IMR-90 (cell line): ENCODE results near the gene SEMA6D. TPM values are rescaled to one million over a fixed set of nuclear protein-coding genes. Genes with fewer than 3 reads are reported as not detected.

Source experiments
- ATAC-seq: fragments of 200-7000 bp; cut with Tn5 transposase; 2 replicates; pipeline ENCODE4 v1.9.1; 2020; ENCODE audit warnings: low read depth, mild to moderate bottlenecking, moderate library complexity
- BruUV-seq: library from RNA; stranded (reverse); fragments of 400-500 nt; replicated peaks from 2 replicates; lab custom pipeline; 2021; lab: Mats Ljungman, UMichigan
- CTCF ChIA-PET: fragments of 300-600 bp; formaldehyde crosslinking; extraction: SDS; loops from one replicate; lab custom pipeline; 2021; ENCODE audit warnings: antibody characterized with exemption; lab: Yijun Ruan, JAX
- POLR2A ChIA-PET: fragments of 300-600 bp; sonication (Branson Sonifier 250); formaldehyde crosslinking; loops from one replicate; lab custom pipeline; 2022; ENCODE audit warnings: antibody characterized with exemption; ENCODE audit not compliant: unreplicated experiment; lab: Charles Lee
- DNase-seq: peaks from one replicate; pipeline ENCODE4 v3.0.0; 2013
- H2AFZ ChIP-seq: replicated peaks from 2 replicates; pipeline ENCODE3; 2013; ENCODE audit warnings: low read length, mild to moderate bottlenecking; ENCODE audit not compliant: poor library complexity
- H2AK5ac ChIP-seq: 2 replicates; pipeline ENCODE4 v1.6.1; 2013; ENCODE audit warnings: low read depth, low read length, inconsistent platforms
- H2AK9ac ChIP-seq: replicated peaks from 2 replicates; pipeline ENCODE3; 2013; ENCODE audit warnings: mild to moderate bottlenecking, low read depth, low read length, moderate library complexity; ENCODE audit not compliant: poor library complexity
- H2BK120ac ChIP-seq: 2 replicates; pipeline ENCODE4 v1.6.1; 2013; ENCODE audit warnings: low read depth, low read length, inconsistent platforms
- H2BK15ac ChIP-seq: 3 replicates; pipeline ENCODE4 v1.6.1; 2013; ENCODE audit warnings: low read depth, low read length, inconsistent platforms
- H2BK20ac ChIP-seq: 2 replicates; pipeline ENCODE4 v1.6.1; 2013; ENCODE audit warnings: low read depth, mild to moderate bottlenecking, inconsistent platforms, low read length, moderate library complexity
- H2BK5ac ChIP-seq: 2 replicates; pipeline ENCODE4 v1.6.1; 2013; ENCODE audit warnings: mild to moderate bottlenecking, low read depth, low read length, inconsistent platforms; ENCODE audit not compliant: poor library complexity, severe bottlenecking
- H3K14ac ChIP-seq: replicated peaks from 2 replicates; pipeline ENCODE4 v1.6.1; 2013; ENCODE audit warnings: low read depth, low read length, inconsistent platforms
- H3K18ac ChIP-seq: 2 replicates; pipeline ENCODE4 v1.6.1; 2013; ENCODE audit warnings: low read depth, low read length, control low read depth
- H3K23ac ChIP-seq: 2 replicates; pipeline ENCODE4 v1.6.1; 2013; ENCODE audit warnings: low read depth, low read length, inconsistent platforms
- H3K27ac ChIP-seq: 2 replicates; pipeline ENCODE4 v1.5.1; 2013; ENCODE audit warnings: mild to moderate bottlenecking, control low read depth, low read length; ENCODE audit not compliant: insufficient read depth
- H3K27me3 ChIP-seq: 2 replicates; pipeline ENCODE4 v1.6.1; 2013; ENCODE audit warnings: low read length; ENCODE audit not compliant: control insufficient read depth, insufficient read depth
- H3K36me3 ChIP-seq: 2 replicates; pipeline ENCODE4 v1.6.1; 2013; ENCODE audit warnings: low read length, mixed read lengths; ENCODE audit not compliant: control insufficient read depth, insufficient read depth
- H3K4ac ChIP-seq: 2 replicates; pipeline ENCODE4 v1.6.1; 2013; ENCODE audit warnings: low read depth, low read length, inconsistent platforms
- H3K4me1 ChIP-seq: 2 replicates; pipeline ENCODE4 v1.6.1; 2013; ENCODE audit warnings: low read length, mixed read lengths; ENCODE audit not compliant: control insufficient read depth, insufficient read depth
- H3K4me2 ChIP-seq: 2 replicates; pipeline ENCODE4 v1.6.1; 2013; ENCODE audit warnings: low read depth, mild to moderate bottlenecking, control low read depth, low read length, moderate library complexity
- H3K4me3 ChIP-seq: 2 replicates; pipeline ENCODE4 v1.5.1; 2013; ENCODE audit warnings: low read depth, mild to moderate bottlenecking, control low read depth, low read length, moderate library complexity; ENCODE audit not compliant: insufficient read depth
- H3K56ac ChIP-seq: 2 replicates; pipeline ENCODE4 v1.6.1; 2013; ENCODE audit warnings: low read length, inconsistent platforms; ENCODE audit not compliant: insufficient read depth; ENCODE audit errors: extremely low read depth
- H3K79me1 ChIP-seq, 2 experiments: 2 replicates each; pipeline ENCODE4 v1.6.1; 2013; ENCODE audit warnings: low read length in 2 of 2, inconsistent platforms in 1 of 2, low read depth in 1 of 2
- H3K9ac ChIP-seq: 2 replicates; pipeline ENCODE4 v1.6.1; 2013; ENCODE audit warnings: low read depth, low read length, control low read depth
- H3K9me1 ChIP-seq: 2 replicates; pipeline ENCODE4 v1.6.1; 2013; ENCODE audit warnings: low read length, inconsistent platforms; ENCODE audit not compliant: insufficient read depth
- H3K9me3 ChIP-seq: 2 replicates; pipeline ENCODE4 v1.6.1; 2013; ENCODE audit warnings: low read length; ENCODE audit not compliant: control insufficient read depth, insufficient read depth
- H4K20me1 ChIP-seq: 2 replicates; pipeline ENCODE4 v1.6.1; 2013; ENCODE audit warnings: low read length, inconsistent platforms; ENCODE audit not compliant: insufficient read depth
- H4K5ac ChIP-seq: 2 replicates; pipeline ENCODE4 v1.6.1; 2013; ENCODE audit warnings: mild to moderate bottlenecking, low read depth, low read length, control low read depth
- H4K8ac ChIP-seq, 2 experiments: 2 replicates each; pipeline ENCODE4 v1.6.1; 2013; ENCODE audit warnings: low read depth in 2 of 2, low read length in 2 of 2, control low read depth in 1 of 2, inconsistent platforms in 1 of 2
- H4K91ac ChIP-seq: 2 replicates; pipeline ENCODE4 v1.6.1; 2013; ENCODE audit warnings: low read depth, low read length, inconsistent platforms; ENCODE audit not compliant: insufficient read depth
- BHLHE40 ChIP-seq: fragments of 150-350 bp; IDR thresholded peaks from 2 replicates; pipeline ENCODE4 v1.6.1; 2016; ENCODE audit warnings: mild to moderate bottlenecking, low read depth, low read length
- CEBPB ChIP-seq: IDR thresholded peaks from 2 replicates; pipeline ENCODE4 v1.6.1; 2012; ENCODE audit warnings: low read depth, low read length, improper control_type of control experiment
- CHD1 ChIP-seq: IDR thresholded peaks from 2 replicates; pipeline ENCODE4 v1.6.1; 2012; ENCODE audit warnings: low read depth, low read length, improper control_type of control experiment
- CTCF ChIP-seq: conservative IDR thresholded peaks from 2 replicates; pipeline ENCODE4 v1.5.1; 2012; ENCODE audit warnings: mild to moderate bottlenecking, low read depth, low read length, improper control_type of control experiment
- ELK1 ChIP-seq: fragments of 150-350 bp; IDR thresholded peaks from 2 replicates; pipeline ENCODE4 v1.6.1; 2016; ENCODE audit warnings: low read depth, mild to moderate bottlenecking, low read length, moderate library complexity, borderline replicate concordance
- FOS ChIP-seq: fragments of 150-350 bp; IDR thresholded peaks from 2 replicates; pipeline ENCODE4 v1.6.1; 2016; ENCODE audit warnings: low read depth, low read length
- MAFK ChIP-seq: IDR thresholded peaks from 2 replicates; pipeline ENCODE4 v1.6.1; 2012; ENCODE audit warnings: low read depth, low read length, improper control_type of control experiment
- MAZ ChIP-seq: IDR thresholded peaks from 2 replicates; pipeline ENCODE4 v1.6.1; 2012; ENCODE audit warnings: low read depth, mild to moderate bottlenecking, low read length, improper control_type of control experiment, moderate library complexity, borderline replicate concordance
- MXI1 ChIP-seq: IDR thresholded peaks from 2 replicates; pipeline ENCODE4 v1.6.1; 2012; ENCODE audit warnings: low read depth, mild to moderate bottlenecking, low read length, moderate library complexity, borderline replicate concordance
- NFE2L2 ChIP-seq: fragments of 150-350 bp; IDR thresholded peaks from 2 replicates; pipeline ENCODE4 v1.6.1; 2016; ENCODE audit warnings: low read depth, mild to moderate bottlenecking, low read length
- POLR2A ChIP-seq: IDR thresholded peaks from 2 replicates; pipeline ENCODE4 v1.6.1; 2012; ENCODE audit warnings: mild to moderate bottlenecking, low read depth, low read length
- RAD21 ChIP-seq: IDR thresholded peaks from 2 replicates; pipeline ENCODE4 v1.6.1; 2012; ENCODE audit warnings: low read length, improper control_type of control experiment
- RCOR1 ChIP-seq: IDR thresholded peaks from 2 replicates; pipeline ENCODE4 v1.6.1; 2012; ENCODE audit warnings: mild to moderate bottlenecking, low read length, improper control_type of control experiment; ENCODE audit not compliant: insufficient replicate concordance
- RFX5 ChIP-seq: IDR thresholded peaks from 2 replicates; pipeline ENCODE4 v1.8.0; 2012; ENCODE audit warnings: low read depth, mild to moderate bottlenecking, low read length, moderate library complexity
- SMC3 ChIP-seq: fragments of 150-350 bp; IDR thresholded peaks from 2 replicates; pipeline ENCODE4 v1.6.1; 2016; ENCODE audit warnings: low read depth, mild to moderate bottlenecking, antibody characterized with exemption, low read length, moderate library complexity
- USF2 ChIP-seq: fragments of 150-350 bp; IDR thresholded peaks from 2 replicates; pipeline ENCODE4 v1.6.1; 2017; ENCODE audit warnings: mild to moderate bottlenecking, antibody characterized with exemption, low read length, low read depth
- WGBS, 2 experiments: methylation state at CpG; one replicate each; pipeline versions ENCODE4 v1.1.5 to v1.1.7; 2013; ENCODE audit warnings: missing lambda C conversion rate in 2 of 2; ENCODE audit not compliant: insufficient read length in 1 of 2; ENCODE audit errors: extremely low coverage in 2 of 2; 5-methylcytosine and 5-hydroxymethylcytosine counted together
- dilution Hi-C: fragments of 300-500 bp; cut with HindIII; formaldehyde crosslinking; loops from one replicate; pipeline ENCODE4 v1.14.3; 2018; ENCODE audit warnings: low sequenced_read_pairs; ENCODE audit not compliant: unreplicated experiment
- in situ Hi-C: fragments of 300-500 bp; cut with MboI; formaldehyde crosslinking; loops from 3 replicates; pipeline ENCODE4 v1.14.3; 2019; ENCODE audit warnings: low sequenced_read_pairs, inconsistent platforms, mixed read lengths
- intact Hi-C: fragments of 100-400 bp; cut with micrococcal nuclease; formaldehyde crosslinking; loops from 2 replicates; pipeline ENCODE4 v1.10.0; 2022
- polyA plus RNA-seq, 3 experiments: library from polyadenylated mRNA; depleted of rRNA; stranded (reverse); fragments of >200 nt; gene quantifications; 2 replicates each; pipeline ENCODE4 v1.2.3, GENCODE V29; 2012; ENCODE audit warnings: low replicate concordance in 1 of 3
- total RNA-seq: library from RNA; depleted of rRNA; stranded (reverse); fragments of >200 nt; gene quantifications from 2 replicates; pipeline ENCODE4 v1.2.3, GENCODE V29; 2012

SEMA6D gene
- total and polyA plus RNA-seq, 2 of the 4 experiments (the other 2 are of a cell fraction), result 12.6 to 17.4 TPM

- no peak overlapping the region for H2AK9ac ChIP-seq
- H4K91ac ChIP-seq, result no peak overlapping the region
- no peak overlapping the region for H3K9ac ChIP-seq
- no peak overlapping the region for H2AFZ ChIP-seq
- dilution Hi-C loops, result no loop called here
- H3K36me3 ChIP-seq, result no peaks in the 10 kb centered on the region; the same call in 1 of the 2 replicates
- no peak for ATAC-seq
- H2BK5ac ChIP-seq, result no peak overlapping the region
- peak; percentile 29 for DNase-seq
- H2BK120ac ChIP-seq, result no peak overlapping the region
- H4K8ac ChIP-seq, result no peak overlapping the region
- peaks cover 6 to 71% of the 10 kb centered on the region in 2 experiments for H3K79me1 ChIP-seq
- in situ Hi-C loops, result no loop called here
- H3K27me3 ChIP-seq, result no peaks in the 10 kb centered on the region
- no peak overlapping the region for H2AK5ac ChIP-seq
- H3K56ac ChIP-seq, result no peak overlapping the region
- no peak overlapping the region for H2BK20ac ChIP-seq
- no peaks in the 10 kb centered on the region for H3K9me3 ChIP-seq
- peaks cover 8% of the 10 kb centered on the region; the same call in 1 of the 2 replicates for H3K9me1 ChIP-seq
- no peak overlapping the region for H3K4me3 ChIP-seq
- no peak overlapping the region for H3K23ac ChIP-seq
- no peak overlapping the region for H3K4me2 ChIP-seq
- H3K4ac ChIP-seq, result no peak overlapping the region
- no peak overlapping the region for H4K5ac ChIP-seq
- H2BK15ac ChIP-seq, result no peak overlapping the region
- no TSS peak for BruUV-seq
- peaks cover 4% of the 10 kb centered on the region for H3K4me1 ChIP-seq
- no peak overlapping the region for H3K27ac ChIP-seq
- no CpG with 5 or more reads among the region's 1 CpG for WGBS, 2 experiments
- no peak overlapping the region for H3K14ac ChIP-seq
- intact Hi-C loops, result no loop called here
- TF ChIP-seq MAZ (no peak), CTCF (no peak), FOS (no peak), MAFK (no peak), RAD21 (no peak), USF2 (no peak), CEBPB (no peak), SMC3 (no peak), BHLHE40 (no peak), ELK1 (no peak), RFX5 (no peak), NFE2L2 (no peak), CHD1 (no peak), RCOR1 (no peak), POLR2A (no peak), MXI1 (no peak)
- peaks cover 10% of the 10 kb centered on the region; the same call in 1 of the 2 replicates for H4K20me1 ChIP-seq
- ChIA-PET CTCF (interaction anchor here (0.5 kb wide), 1 partner anchor 75 kb away, joined by 5 read pairs; no protein-coding TSS in a partner anchor), POLR2A (no interaction called here)
- no peak overlapping the region for H3K18ac ChIP-seq
Measured at GRCh38 chr15:47726399-47726823, 9.1 kb downstream of the SEMA6D start.
